GM12873 (cell line): Measurements from ENCODE around the gene CEP63.

Experiments
- TF ChIP-seq, protein P1 (sequence below): IDR thresholded peaks from 2 replicates; pipeline ENCODE4 v1.5.1; 2012; ENCODE audit warnings: low read depth, mild to moderate bottlenecking, moderate library complexity, low read length, control low read depth; ENCODE audit not compliant: insufficient read depth; ENCODE audit errors: missing control alignments

CEP63 gene

GRCh38 chr3:134477938-134478337, 7.9 kb upstream of the CEP63 start:
- TF ChIP-seq, protein P1, sequence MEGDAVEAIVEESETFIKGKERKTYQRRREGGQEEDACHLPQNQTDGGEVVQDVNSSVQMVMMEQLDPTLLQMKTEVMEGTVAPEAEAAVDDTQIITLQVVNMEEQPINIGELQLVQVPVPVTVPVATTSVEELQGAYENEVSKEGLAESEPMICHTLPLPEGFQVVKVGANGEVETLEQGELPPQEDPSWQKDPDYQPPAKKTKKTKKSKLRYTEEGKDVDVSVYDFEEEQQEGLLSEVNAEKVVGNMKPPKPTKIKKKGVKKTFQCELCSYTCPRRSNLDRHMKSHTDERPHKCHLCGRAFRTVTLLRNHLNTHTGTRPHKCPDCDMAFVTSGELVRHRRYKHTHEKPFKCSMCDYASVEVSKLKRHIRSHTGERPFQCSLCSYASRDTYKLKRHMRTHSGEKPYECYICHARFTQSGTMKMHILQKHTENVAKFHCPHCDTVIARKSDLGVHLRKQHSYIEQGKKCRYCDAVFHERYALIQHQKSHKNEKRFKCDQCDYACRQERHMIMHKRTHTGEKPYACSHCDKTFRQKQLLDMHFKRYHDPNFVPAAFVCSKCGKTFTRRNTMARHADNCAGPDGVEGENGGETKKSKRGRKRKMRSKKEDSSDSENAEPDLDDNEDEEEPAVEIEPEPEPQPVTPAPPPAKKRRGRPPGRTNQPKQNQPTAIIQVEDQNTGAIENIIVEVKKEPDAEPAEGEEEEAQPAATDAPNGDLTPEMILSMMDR: no peak

DNA sequence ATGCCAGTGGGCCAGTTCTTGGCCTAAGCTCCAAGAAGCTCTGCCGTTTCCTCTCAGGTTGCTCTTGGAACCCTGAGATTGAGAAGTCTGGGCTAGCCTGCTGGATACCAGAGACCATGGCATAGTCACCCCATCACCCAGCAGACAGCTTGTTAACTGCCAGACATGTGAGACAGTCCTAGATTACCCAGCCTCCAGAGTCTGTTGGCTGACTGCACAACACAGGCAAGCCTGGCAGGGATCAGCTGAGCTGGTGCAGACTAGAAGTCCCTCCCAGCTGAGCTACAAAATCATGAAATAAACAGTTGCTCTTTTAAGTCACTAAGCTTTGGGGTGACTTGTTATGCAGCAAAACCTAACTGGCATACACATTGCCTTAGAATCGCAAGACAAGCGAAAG, 5.3 kb upstream of the CEP63 start:
- TF ChIP-seq, protein P1: no peak

GRCh38 chr3:134481166-134481565, 4.7 kb upstream of the CEP63 start:
- TF ChIP-seq, protein P1: no peak

DNA sequence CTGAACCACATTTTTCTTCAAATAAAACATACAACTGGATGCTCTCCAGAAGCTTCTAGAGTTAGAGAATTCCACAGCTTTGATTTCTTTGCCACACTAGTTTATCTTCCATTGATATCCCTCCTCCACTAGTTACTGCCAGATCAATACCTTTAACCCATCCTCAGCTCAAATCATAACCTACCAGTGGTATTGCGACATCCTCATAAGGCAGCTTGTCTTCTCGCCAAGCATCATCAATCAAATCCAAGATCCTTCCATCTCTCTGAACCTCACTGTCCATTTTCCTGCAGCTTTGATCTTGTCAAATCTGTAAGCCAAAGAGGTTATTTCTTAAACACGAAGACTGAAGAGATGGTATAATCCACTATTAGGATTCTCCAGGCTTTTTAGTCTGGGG, 3.2 kb upstream of the CEP63 start:
- TF ChIP-seq, protein P1: no peak

GRCh38 chr3:134483195-134483900, 2.5 kb upstream of the CEP63 start:
- TF ChIP-seq, protein P1: no peak

GRCh38 chr3:134485075-134485717, 661 bp upstream of the CEP63 start:
- TF ChIP-seq, protein P1: no peak

- TF ChIP-seq, protein P1: no peak
These were observed 752 bp downstream of the CEP63 start for GRCh38 chr3:134486577-134487041.
